CMK (cell line): ENCODE data around the gene METTL22.

Experiments
- DNase-seq: peaks from one replicate; pipeline ENCODE4 v3.0.0-alpha.2; 2010; ENCODE audit warnings: low read depth

METTL22 gene

GRCh38 chr16:8668113-8668512 is 46.6 kb downstream of the METTL22 start:
- no peak for DNase-seq

- DNase-seq, result no peak
Observed at GRCh38 chr16:8669481-8669880, 48.0 kb downstream of the METTL22 start.

- DNase-seq, result no peak
Observed at GRCh38 chr16:8670014-8670560, 48.6 kb downstream of the METTL22 start.

GRCh38 chr16:8673611-8674412 is 52.3 kb downstream of the METTL22 start:
- no peak for DNase-seq

GRCh38 chr16:8674413-8675022 is 53.0 kb downstream of the METTL22 start, which contains the start of gene ABAT:
ABAT (plus strand) TSS chr16:8674617; CDS start chr16:8735740, 61,123 bp downstream.
- DNase-seq, result peak; percentile 63

GRCh38 chr16:8675183-8676159 is 54.0 kb downstream of the METTL22 start:
- DNase-seq, result no peak

- DNase-seq, result no peak
Observed at GRCh38 chr16:8676160-8676547, 54.7 kb downstream of the METTL22 start.

GRCh38 chr16:8676737-8677375 is 55.4 kb downstream of the METTL22 start:
- DNase-seq, result no peak

GRCh38 chr16:8677481-8677880 is 56.0 kb downstream of the METTL22 start:
- no peak for DNase-seq

GRCh38 chr16:8678068-8678927 is 56.8 kb downstream of the METTL22 start:
- no peak for DNase-seq

GRCh38 chr16:8679151-8679550 is 57.7 kb downstream of the METTL22 start:
- no peak for DNase-seq

- no peak for DNase-seq
Observed at GRCh38 chr16:8682551-8683259, 61.2 kb downstream of the METTL22 start.

GRCh38 chr16:8683640-8684039 is 62.1 kb downstream of the METTL22 start:
- DNase-seq, result no peak

GRCh38 chr16:8685617-8686016 is 64.1 kb downstream of the METTL22 start:
- DNase-seq, result no peak

- DNase-seq, result no peak
Observed at GRCh38 chr16:8686031-8686621, 64.6 kb downstream of the METTL22 start.

- no peak for DNase-seq
Observed at GRCh38 chr16:8686879-8687278, 65.4 kb downstream of the METTL22 start.

GRCh38 chr16:8689686-8690085 is 68.2 kb downstream of the METTL22 start:
- no peak for DNase-seq

GRCh38 chr16:8691728-8692127 is 70.2 kb downstream of the METTL22 start:
- no peak for DNase-seq
